HEK293 (cell line): Measurements from ENCODE around the gene S100A10.

Source experiments
- CTCF ChIA-PET: fragments of 350-600 bp; formaldehyde crosslinking; extraction: SDS; loops from one replicate; lab custom pipeline; 2021; ENCODE audit warnings: antibody characterized with exemption; lab: Yijun Ruan, JAX
- POLR2A ChIA-PET: fragments of 300-600 bp; formaldehyde crosslinking; extraction: SDS; loops from one replicate; lab custom pipeline; 2020; ENCODE audit warnings: antibody characterized with exemption, inconsistent platforms; lab: Yijun Ruan, JAX
- H3K27ac ChIP-seq: fragments of 200-500 bp; sonication (Bioruptor generic); 2 replicates; pipeline ENCODE4 v1.5.1; 2014; ENCODE audit warnings: low read depth, low read length, control low read depth, inconsistent platforms; ENCODE audit errors: extremely low read depth
- H3K36me3 ChIP-seq, 2 experiments: fragments of 200-500 bp in 1 of 2; sonication (Bioruptor generic) in 1 of 2; 1 replicate in 1 of 2; 2 replicates in 1 of 2; pipeline ENCODE4 v1.5.1; 2014 to 2017; ENCODE audit warnings: inconsistent platforms in 2 of 2, low read length in 2 of 2; ENCODE audit not compliant: control insufficient read depth in 2 of 2, insufficient read depth in 1 of 2
- H3K4me1 ChIP-seq: fragments of 200-500 bp; sonication (Bioruptor generic); 2 replicates; pipeline ENCODE4 v1.5.1; 2014; ENCODE audit warnings: mild to moderate bottlenecking, low read length, inconsistent platforms; ENCODE audit not compliant: control insufficient read depth, insufficient read depth
- H3K4me3 ChIP-seq: 2 replicates; pipeline ENCODE4 v1.5.1; 2011; ENCODE audit warnings: low read depth, mild to moderate bottlenecking, control low read depth, low read length, moderate library complexity
- H3K9me3 ChIP-seq: fragments of 200-500 bp; sonication (Bioruptor generic); 2 replicates; pipeline ENCODE4 v1.5.1; 2014; ENCODE audit warnings: low read depth, low read length, inconsistent platforms; ENCODE audit not compliant: control insufficient read depth, insufficient read depth
- HOXD13 ChIP-seq: sonication (generic); formaldehyde crosslinking; IDR thresholded peaks from 2 replicates; pipeline ENCODE4 v1.8.0; 2022; ENCODE audit warnings: missing genetic modification reagents, borderline replicate concordance
- OSR2 ChIP-seq: fragments of 450-650 bp; formaldehyde crosslinking; IDR thresholded peaks from 2 replicates; pipeline ENCODE4 v1.5.1; 2016; ENCODE audit warnings: missing biosample characterization, missing genetic modification characterization
- PRDM6 ChIP-seq: fragments of 450-650 bp; formaldehyde crosslinking; IDR thresholded peaks from 2 replicates; pipeline ENCODE4 v1.5.1; 2017; ENCODE audit warnings: missing biosample characterization, missing genetic modification characterization
- ZBTB10 ChIP-seq: fragments of 450-650 bp; formaldehyde crosslinking; IDR thresholded peaks from 2 replicates; pipeline ENCODE4 v1.5.1; 2016; ENCODE audit warnings: missing biosample characterization, missing genetic modification characterization
- ZBTB17 ChIP-seq: fragments of 450-650 bp; formaldehyde crosslinking; IDR thresholded peaks from 2 replicates; pipeline ENCODE4 v1.5.1; 2016; ENCODE audit warnings: missing biosample characterization, missing genetic modification characterization
- ZBTB7A ChIP-seq: fragments of 450-650 bp; formaldehyde crosslinking; IDR thresholded peaks from 2 replicates; pipeline ENCODE4 v1.5.1; 2016; ENCODE audit warnings: low read depth, missing biosample characterization, missing genetic modification characterization
- ZFP3 ChIP-seq: fragments of 450-650 bp; formaldehyde crosslinking; IDR thresholded peaks from 2 replicates; pipeline ENCODE4 v1.5.1; 2016; ENCODE audit warnings: low read depth, missing biosample characterization, missing genetic modification characterization
- ZNF10 ChIP-seq: fragments of 450-650 bp; formaldehyde crosslinking; IDR thresholded peaks from 2 replicates; pipeline ENCODE4 v1.5.1; 2017; ENCODE audit warnings: missing biosample characterization, missing genetic modification characterization
- ZNF146 ChIP-seq: fragments of 450-650 bp; formaldehyde crosslinking; IDR thresholded peaks from 2 replicates; pipeline ENCODE4 v1.5.1; 2016; ENCODE audit warnings: missing biosample characterization, missing genetic modification characterization
- ZNF324 ChIP-seq: fragments of 450-650 bp; formaldehyde crosslinking; IDR thresholded peaks from 2 replicates; pipeline ENCODE4 v1.5.1; 2016; ENCODE audit warnings: missing biosample characterization, missing genetic modification characterization
- ZNF335 ChIP-seq: fragments of 450-650 bp; formaldehyde crosslinking; conservative IDR thresholded peaks from 2 replicates; pipeline ENCODE4 v1.5.1; 2016; ENCODE audit warnings: missing biosample characterization, missing genetic modification characterization
- ZNF366 ChIP-seq: fragments of 450-650 bp; formaldehyde crosslinking; conservative IDR thresholded peaks from 2 replicates; pipeline ENCODE4 v1.5.1; 2016; ENCODE audit warnings: missing biosample characterization, missing genetic modification characterization
- ZNF560 ChIP-seq: fragments of 450-650 bp; formaldehyde crosslinking; IDR thresholded peaks from 2 replicates; pipeline ENCODE4 v1.5.1; 2017; ENCODE audit warnings: missing biosample characterization, missing genetic modification characterization, borderline replicate concordance
- ZNF596 ChIP-seq: fragments of 450-650 bp; IDR thresholded peaks from 2 replicates; pipeline ENCODE4 v1.5.0; 2018; ENCODE audit warnings: missing biosample characterization, mild to moderate bottlenecking, missing genetic modification characterization, moderate library complexity
- ZNF701 ChIP-seq: fragments of 450-650 bp; formaldehyde crosslinking; IDR thresholded peaks from 2 replicates; pipeline ENCODE4 v1.5.1; 2016; ENCODE audit warnings: missing biosample characterization, missing genetic modification characterization
- ZNF791 ChIP-seq: fragments of 450-650 bp; formaldehyde crosslinking; IDR thresholded peaks from 2 replicates; pipeline ENCODE4 v1.5.1; 2016; ENCODE audit warnings: missing biosample characterization, missing genetic modification characterization

Gene S100A10

GRCh38 chr1:151985270-151985669, 8.4 kb downstream of the S100A10 start (continued):
- TF ChIP-seq ZBTB10 (tag by site-specific recombination) (no peak), ZNF324 (tag by site-specific recombination) (no peak)

GRCh38 chr1:151984313-151984956, 9.2 kb downstream of the S100A10 start:
- CTCF ChIA-PET: interaction anchor here (2.5 to 9.3 kb wide), 2 partner anchors 14 to 17 kb away, joined by 12 to 131 read pairs; no protein-coding TSS in a partner anchor

GRCh38 chr1:151982300-151983005, 11.2 kb downstream of the S100A10 start:
- Histone ChIP-seq H3K4me1 (peaks cover 21% of the 10 kb centered on the region), H3K4me3 (no peak overlapping the region), H3K36me3 (peaks cover 18 to 58% of the 10 kb centered on the region in 2 experiments; a peak in 2 of 3 replicates), H3K27ac (no peak overlapping the region), H3K9me3 (no peaks in the 10 kb centered on the region)
- CTCF ChIA-PET: interaction anchor here (0.6 to 2.5 kb wide), 7 partner anchors 14 to 385 kb away, joined by 3 to 12 read pairs (median 4); no protein-coding TSS in a partner anchor
- POLR2A ChIA-PET: interaction anchor here (1.0 kb wide), 1 partner anchor 10 kb away, joined by 7 read pairs; no protein-coding TSS in a partner anchor
- TF ChIP-seq ZBTB17: peak; percentile 59; the same call in 1 of the 2 replicates
- no peak for TF ChIP-seq HOXD13

More at GRCh38 chr1:151984313-151984956, 9.2 kb downstream of the S100A10 start:
- TF ChIP-seq ZNF560 (no peak), ZNF335 (tag by site-specific recombination) (no peak), PRDM6 (tag by site-specific recombination) (no peak), ZNF791 (tag by site-specific recombination) (no peak), ZNF146 (no peak), ZNF366 (tag by site-specific recombination) (no peak), ZNF10 (tag by site-specific recombination) (no peak), OSR2 (tag by site-specific recombination) (no peak), ZNF701 (tag by site-specific recombination) (no peak), ZNF596 (tag by site-specific recombination) (no peak), ZFP3 (tag by site-specific recombination) (no peak), ZBTB7A (no peak)
- TF ChIP-seq, all 188 proteins: peak for 0
- no peak overlapping the region for H3K4me3 ChIP-seq
- POLR2A ChIA-PET: no interaction called here
- H3K4me1 ChIP-seq: peaks cover 32% of the 10 kb centered on the region
- H3K36me3 ChIP-seq: peaks cover 18 to 58% of the 10 kb centered on the region in 2 experiments; a peak in 2 of 3 replicates
- no peaks in the 10 kb centered on the region for H3K9me3 ChIP-seq
- H3K27ac ChIP-seq: no peak overlapping the region
